Middle frontal gyrus (tissue), 1 donor: ENCODE measurements around the gene PPP6R2.

Source experiments
- DNase-seq: peaks from one replicate; pipeline ENCODE4 v3.0.0-alpha.2; 2015; ENCODE audit warnings: low spot score; ENCODE audit errors: extremely low spot score

Gene PPP6R2

DNA sequence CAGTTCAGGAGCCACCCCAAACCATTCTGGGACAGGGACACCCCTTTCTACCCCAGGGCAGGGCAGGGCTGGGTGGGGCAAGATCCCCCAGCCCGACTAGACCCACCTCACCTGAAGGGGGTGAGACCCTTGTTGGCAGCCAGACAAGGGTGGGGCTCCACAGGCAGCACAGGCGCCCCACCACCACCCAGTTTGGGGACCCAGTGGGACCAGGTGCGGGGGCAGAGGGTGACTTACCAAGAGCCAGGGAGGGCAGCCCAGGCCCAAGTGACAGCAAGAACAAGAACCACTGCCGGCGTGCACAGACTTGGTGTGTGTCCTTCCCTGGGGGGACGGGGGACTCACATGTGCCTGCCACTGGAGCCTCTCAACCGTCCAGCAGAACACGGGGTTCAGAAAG lies 140.4 kb downstream of the PPP6R2 start:
- DNase-seq, result no peak

- no peak for DNase-seq
Observed at GRCh38 chr22:50483977-50484853, 141.1 kb downstream of the PPP6R2 start.

- no peak for DNase-seq
Observed at GRCh38 chr22:50485221-50486131, 142.3 kb downstream of the PPP6R2 start.

DNA sequence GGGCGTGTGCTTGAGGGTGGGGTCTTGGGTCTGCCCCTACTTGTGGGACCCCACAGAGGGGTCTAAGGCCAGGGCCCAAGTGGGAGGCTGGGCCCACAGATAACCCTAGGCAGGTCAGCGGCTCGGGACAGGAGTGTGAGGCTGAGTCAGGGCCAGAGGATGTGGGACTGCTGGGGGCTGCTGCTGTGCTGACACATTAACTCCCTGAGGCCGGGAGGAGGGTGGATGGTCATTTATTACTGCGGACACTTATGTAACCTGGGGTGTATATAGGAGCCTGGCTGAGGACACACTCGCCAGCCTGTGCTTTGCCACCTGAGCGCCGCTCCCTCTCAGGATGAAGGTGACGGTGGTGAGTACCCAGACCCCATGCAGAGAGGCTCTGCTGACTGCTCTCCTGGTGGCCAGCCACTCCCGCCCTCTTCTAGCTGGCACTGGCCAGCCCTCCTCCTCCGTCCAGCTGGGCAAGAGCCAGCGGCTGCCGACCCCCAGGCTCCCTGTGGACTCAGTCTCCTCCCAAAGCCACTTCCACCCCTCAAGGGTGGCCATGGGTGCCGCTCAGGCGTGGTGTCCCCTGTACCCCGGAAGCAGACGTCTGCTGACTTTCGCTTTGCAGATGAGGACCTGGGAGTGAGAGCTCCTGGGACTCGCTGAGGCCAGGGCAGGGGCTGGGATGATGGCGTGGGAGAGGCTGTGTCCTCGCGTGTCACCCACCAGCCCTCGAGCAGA lies 143.6 kb downstream of the PPP6R2 start, which contains the start of gene MIOX:
Gene MIOX (plus strand): TSS at position 299 of the 729 bp plus-strand sequence. CDS start 39 bp downstream, at position 338.
- DNase-seq, result no peak

DNA sequence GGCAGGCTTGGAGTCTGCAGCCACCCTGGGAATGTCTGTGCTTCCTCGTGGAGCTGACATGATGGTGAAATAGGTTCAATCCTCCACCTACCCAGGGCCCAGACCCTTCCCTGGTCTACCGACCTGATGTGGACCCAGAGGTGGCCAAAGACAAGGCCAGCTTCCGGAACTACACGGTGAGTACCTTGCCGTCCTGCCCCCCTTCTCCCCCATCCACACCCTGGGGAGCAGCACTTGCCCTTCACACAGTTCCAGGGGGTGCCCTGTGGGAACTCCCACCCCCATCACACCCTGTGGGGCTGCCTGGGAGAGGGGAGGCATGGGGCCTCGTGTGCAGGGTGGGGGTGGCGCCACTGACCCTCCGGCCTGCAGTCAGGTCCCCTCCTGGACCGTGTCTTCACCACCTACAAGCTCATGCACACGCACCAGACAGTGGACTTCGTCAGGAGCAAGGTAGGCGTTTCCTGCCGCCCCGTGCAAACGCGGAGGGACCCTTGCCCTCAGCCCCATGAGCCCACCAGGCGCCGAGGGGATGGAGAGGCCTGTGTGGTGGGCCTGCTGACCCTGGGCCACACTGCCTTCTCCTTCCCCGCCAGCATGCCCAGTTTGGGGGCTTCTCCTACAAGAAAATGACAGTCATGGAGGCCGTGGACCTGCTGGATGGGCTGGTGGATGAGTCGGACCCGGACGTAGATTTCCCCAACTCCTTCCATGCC lies 144.3 kb downstream of the PPP6R2 start:
- no peak for DNase-seq

GRCh38 chr22:50488006-50488677 lies 145.0 kb downstream of the PPP6R2 start:
- no peak for DNase-seq

DNA sequence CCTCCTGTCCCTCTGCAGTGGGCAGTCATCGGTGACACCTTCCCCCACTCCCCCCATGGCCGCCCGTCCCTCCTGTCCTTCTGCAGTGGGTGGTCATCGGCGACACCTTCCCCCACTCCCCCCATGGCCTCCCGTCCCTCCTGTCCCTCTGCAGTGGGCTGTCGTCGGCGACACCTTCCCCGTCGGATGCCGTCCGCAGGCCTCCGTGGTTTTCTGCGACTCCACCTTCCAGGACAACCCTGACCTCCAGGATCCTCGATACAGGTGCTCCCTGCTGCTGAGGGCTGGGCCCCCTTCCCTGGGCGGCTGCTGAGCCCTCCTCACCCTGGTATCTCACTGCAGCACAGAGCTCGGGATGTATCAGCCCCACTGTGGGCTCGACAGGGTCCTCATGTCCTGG lies 145.8 kb downstream of the PPP6R2 start:
- DNase-seq, result no peak

DNA sequence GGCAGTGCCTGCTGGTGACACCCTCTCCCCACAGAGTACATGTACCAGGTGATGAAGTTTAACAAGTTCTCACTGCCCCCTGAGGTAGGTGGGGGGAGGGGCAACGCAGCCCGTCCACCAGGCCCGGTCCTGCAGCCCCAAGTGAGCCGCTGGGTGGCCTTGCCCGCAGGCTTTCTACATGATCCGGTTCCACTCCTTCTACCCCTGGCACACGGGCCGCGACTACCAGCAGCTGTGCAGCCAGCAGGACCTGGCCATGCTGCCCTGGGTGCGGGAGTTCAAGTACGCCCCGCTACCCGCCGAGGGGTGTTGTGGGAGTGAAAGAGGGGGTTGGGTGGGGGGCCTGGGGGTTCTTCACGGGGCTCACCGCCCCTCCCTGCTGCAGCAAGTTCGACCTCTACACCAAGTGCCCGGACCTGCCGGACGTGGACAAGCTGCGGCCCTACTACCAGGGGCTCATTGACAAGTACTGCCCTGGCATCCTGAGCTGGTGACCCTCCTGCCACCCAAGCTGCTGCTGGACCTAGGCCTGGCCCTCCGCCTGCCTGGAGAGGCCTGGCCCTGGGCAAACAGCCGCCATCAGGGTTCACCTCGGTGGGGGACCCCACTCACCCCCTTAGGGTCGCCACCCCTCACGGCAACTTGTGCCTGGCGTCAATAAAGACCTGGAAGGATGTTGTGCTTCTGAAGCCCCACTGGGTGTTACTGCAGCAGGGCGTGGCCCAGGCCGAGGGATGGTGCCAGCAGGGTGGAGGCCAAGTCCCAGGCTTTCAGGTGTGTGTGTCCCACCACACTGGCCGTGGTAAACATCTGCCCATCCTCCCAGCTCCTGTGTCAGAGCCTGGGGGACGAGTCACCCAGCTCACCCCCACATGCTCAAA lies 146.5 kb downstream of the PPP6R2 start:
- no peak for DNase-seq

DNA sequence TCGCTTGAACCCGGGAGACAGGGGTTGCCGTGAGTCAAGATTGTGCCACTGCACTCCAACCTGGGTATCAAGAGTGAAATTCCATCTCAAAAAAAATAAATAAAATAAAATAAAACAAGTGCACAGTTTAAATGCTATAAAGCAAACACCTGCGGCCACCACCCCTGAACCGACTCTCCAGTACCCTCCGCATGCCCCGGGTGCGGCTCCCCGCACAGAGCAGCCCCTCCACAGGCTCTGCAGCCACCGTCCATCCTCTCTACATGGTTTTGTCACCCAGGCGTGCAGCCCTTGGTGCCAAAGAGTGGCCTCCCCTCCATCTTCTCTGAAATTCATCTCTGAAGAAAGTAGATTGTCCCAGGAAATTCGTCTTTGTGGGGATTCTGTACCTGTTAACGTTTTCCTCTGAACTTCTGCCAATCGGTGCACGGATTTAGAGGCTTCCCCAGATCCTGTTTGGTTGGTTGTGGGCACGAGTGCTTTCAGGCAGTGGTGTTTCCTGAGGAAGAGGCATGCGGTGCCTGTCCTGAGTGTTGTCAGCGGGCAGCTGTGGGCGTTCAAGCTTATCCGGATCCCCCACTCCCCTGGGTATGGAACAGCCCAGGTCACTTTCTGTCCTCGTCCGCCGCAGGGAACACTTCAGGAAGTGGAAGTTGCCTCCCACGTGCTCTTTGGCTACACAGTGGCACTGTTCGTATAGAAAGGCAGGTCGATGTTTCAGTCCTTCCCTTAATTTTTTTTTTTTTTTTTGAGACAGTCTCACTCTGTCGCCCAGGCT lies 147.6 kb downstream of the PPP6R2 start:
- no peak for DNase-seq
